Liver (tissue), 9 donors: ENCODE measurements around the gene SMIM44. TPM values are rescaled to one million over a fixed set of nuclear protein-coding genes. Genes with fewer than 3 reads are reported as not detected.
"Not testable (repeated sequence)": the region's sequence is repeated elsewhere in the genome, so short reads cannot be mapped to it uniquely, and the experiment has no call there.

Source experiments
- DNase-seq: peaks from one replicate; pipeline ENCODE4 v3.0.0-alpha.2; 2017; ENCODE audit warnings: low spot score
- H3K27ac ChIP-seq, 2 donors: one replicate each; pipeline ENCODE4 v1.7.0; 2013; ENCODE audit warnings: inconsistent platforms in 2 of 2, low read length in 2 of 2, control low read depth in 1 of 2, low read depth in 1 of 2, mild to moderate bottlenecking in 1 of 2
- H3K27me3 ChIP-seq, 4 donors: one replicate each; pipeline versions ENCODE4 v1.6.1 to v1.7.0; 2013; ENCODE audit warnings: low read length in 3 of 4, inconsistent platforms in 1 of 4, mild to moderate bottlenecking in 1 of 4, moderate library complexity in 1 of 4; ENCODE audit not compliant: control insufficient read depth in 4 of 4, insufficient read depth in 4 of 4
- H3K36me3 ChIP-seq, 4 donors: one replicate each; pipeline versions ENCODE4 v1.6.1 to v1.7.0; 2013; ENCODE audit warnings: low read length in 3 of 4, mild to moderate bottlenecking in 3 of 4, low read depth in 1 of 4, moderate library complexity in 1 of 4; ENCODE audit not compliant: control insufficient read depth in 4 of 4, insufficient read depth in 3 of 4
- H3K4me1 ChIP-seq, 4 donors: one replicate each; pipeline versions ENCODE4 v1.6.1 to v1.7.0; 2013; ENCODE audit warnings: low read length in 3 of 4, mild to moderate bottlenecking in 3 of 4, moderate library complexity in 1 of 4; ENCODE audit not compliant: control insufficient read depth in 4 of 4, insufficient read depth in 4 of 4
- H3K4me3 ChIP-seq, 3 donors: one replicate each; pipeline versions ENCODE4 v1.6.1 to v1.7.0; 2013; ENCODE audit warnings: low read length in 3 of 3, control low read depth in 1 of 3, low read depth in 1 of 3, mild to moderate bottlenecking in 1 of 3
- H3K9ac ChIP-seq, 2 donors: one replicate each; pipeline ENCODE4 v1.7.0; 2013; ENCODE audit warnings: low read length in 2 of 2, mild to moderate bottlenecking in 2 of 2, moderate library complexity in 2 of 2, control low read depth in 1 of 2, low read depth in 1 of 2
- H3K9me3 ChIP-seq, 4 donors: one replicate each; pipeline versions ENCODE4 v1.6.1 to v1.7.0; 2013; ENCODE audit warnings: low read length in 3 of 4; ENCODE audit not compliant: control insufficient read depth in 4 of 4
- CTCF ChIP-seq: fragments of 150-350 bp; IDR thresholded peaks from 2 replicates; pipeline ENCODE4 v1.5.1; 2017; ENCODE audit warnings: improper control_type of control experiment, low read depth, low read length; ENCODE audit not compliant: missing input control
- EGR1 ChIP-seq, 2 donors: IDR thresholded peaks; 2 replicates each; pipeline ENCODE4 v1.6.1; 2016 to 2018; ENCODE audit warnings: antibody characterized with exemption in 2 of 2, low read depth in 2 of 2
- FOXA1 ChIP-seq: IDR thresholded peaks from 2 replicates; pipeline ENCODE4 v1.6.1; 2016; ENCODE audit warnings: antibody characterized with exemption
- FOXA2 ChIP-seq: IDR thresholded peaks from 2 replicates; pipeline ENCODE4 v1.6.1; 2016; ENCODE audit warnings: antibody characterized with exemption
- GABPA ChIP-seq, 2 donors: IDR thresholded peaks in 1 of 2; conservative IDR thresholded peaks in 1 of 2; 2 replicates each; pipeline ENCODE4 v1.6.1; 2016; ENCODE audit warnings: antibody characterized with exemption in 2 of 2, mild to moderate bottlenecking in 1 of 2, moderate library complexity in 1 of 2
- HNF4A ChIP-seq, 2 donors: conservative IDR thresholded peaks; 2 replicates each; pipeline ENCODE4 v1.6.1; 2016; ENCODE audit warnings: antibody characterized with exemption in 2 of 2, mild to moderate bottlenecking in 2 of 2
- HNF4G ChIP-seq: IDR thresholded peaks from 2 replicates; pipeline ENCODE4 v1.6.1; 2016; ENCODE audit warnings: antibody characterized with exemption
- JUND ChIP-seq, 2 donors: IDR thresholded peaks; 2 replicates each; pipeline ENCODE4 v1.6.1; 2016; ENCODE audit warnings: antibody characterized with exemption in 2 of 2
- NR2F2 ChIP-seq: IDR thresholded peaks from 2 replicates; pipeline ENCODE4 v1.6.1; 2016; ENCODE audit warnings: antibody characterized with exemption
- RAD21 ChIP-seq, 2 donors: IDR thresholded peaks; 2 replicates each; pipeline ENCODE4 v1.6.1; 2016; ENCODE audit warnings: antibody characterized with exemption in 2 of 2, mild to moderate bottlenecking in 2 of 2
- REST ChIP-seq: IDR thresholded peaks from 2 replicates; pipeline ENCODE4 v1.6.1; 2016; ENCODE audit warnings: antibody characterized with exemption, mild to moderate bottlenecking
- TAF1 ChIP-seq: conservative IDR thresholded peaks from 2 replicates; pipeline ENCODE4 v1.6.1; 2016; ENCODE audit warnings: antibody characterized with exemption, mild to moderate bottlenecking
- YY1 ChIP-seq: IDR thresholded peaks from 2 replicates; pipeline ENCODE4 v1.6.1; 2016; ENCODE audit warnings: antibody characterized with exemption, mild to moderate bottlenecking
- WGBS: extraction: QIAGEN DNeasy Blood & Tissue Kit; methylation state at CpG from one replicate; pipeline ENCODE4 v1.1.7; 2013; 5-methylcytosine and 5-hydroxymethylcytosine counted together
- polyA plus RNA-seq, 2 donors: library from polyadenylated mRNA; stranded (reverse) in 1 of 2; unstranded in 1 of 2; fragments of 200-250 nt in 1 of 2; fragments of >200 nt in 1 of 2; fragmentation: Nextera tagmentation in 1 of 2; extraction: Ambion mirVana in 1 of 2; gene quantifications; one replicate each; pipeline versions ENCODE4 v1.2.1 to v1.2.3, GENCODE V29; 2013 to 2015
- total RNA-seq, 2 donors: library from RNA; depleted of rRNA; stranded (reverse); fragments of >200 nt; gene quantifications; one replicate each; pipeline ENCODE4 v1.2.3, GENCODE V29; 2014
- TF ChIP-seq, protein P1 (sequence below): IDR thresholded peaks from 2 replicates; pipeline ENCODE4 v1.6.1; 2016; ENCODE audit warnings: antibody characterized with exemption
- TF ChIP-seq, protein P2 (sequence below): IDR thresholded peaks from 2 replicates; pipeline ENCODE4 v1.6.1; 2016; ENCODE audit warnings: antibody characterized with exemption
- TF ChIP-seq, protein P3 (sequence below): IDR thresholded peaks from 2 replicates; pipeline ENCODE4 v1.6.1; 2016; ENCODE audit warnings: antibody characterized with exemption
- donor health status: healthy.
- donor health status: healthy.
- donor health status: healthy.
- donor health status: healthy.
- donor health status: healthy.

The SMIM44 gene
- total and polyA plus RNA-seq, 4 donors, result not detected

DNA sequence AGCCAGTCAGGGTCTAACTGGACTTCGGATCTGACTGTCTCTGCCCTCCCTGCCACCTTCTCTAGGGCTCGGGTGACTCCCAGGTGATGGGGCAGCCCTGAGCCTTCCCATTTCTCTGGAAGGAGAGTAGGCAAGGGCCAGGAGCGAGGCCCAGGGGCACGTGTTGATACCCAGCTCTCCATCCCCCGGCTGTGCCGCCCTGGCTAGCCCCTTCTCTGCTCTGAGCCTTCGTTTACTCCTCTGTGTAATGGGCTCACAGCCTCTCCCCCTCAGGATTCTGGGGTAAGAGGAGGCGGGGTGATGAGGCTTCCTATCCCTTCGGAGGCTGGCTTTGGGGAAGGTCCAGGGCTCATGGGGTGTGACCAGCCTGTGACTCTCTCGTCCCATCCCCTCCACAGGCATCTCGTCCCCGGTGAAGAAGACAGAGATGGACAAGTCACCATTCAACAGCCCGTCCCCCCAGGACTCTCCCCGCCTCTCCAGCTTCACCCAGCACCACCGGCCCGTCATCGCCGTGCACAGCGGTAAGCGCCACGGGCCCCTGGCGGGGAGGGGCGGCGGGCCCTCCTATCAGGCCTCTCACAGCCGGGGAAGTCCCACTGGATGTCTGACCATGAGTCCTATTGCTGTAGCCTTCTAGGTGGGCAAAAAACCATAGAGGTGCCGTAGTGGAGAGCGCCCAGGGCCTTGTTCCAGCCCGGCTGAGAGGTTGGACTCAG lies 34.5 kb downstream of the SMIM44 start:
- Histone ChIP-seq H3K27ac (no peak overlapping the region), H3K9me3 (no peaks in the 10 kb centered on the region), H3K27me3 (no peaks in the 10 kb centered on the region), H3K36me3 (peaks cover 29 to 60% (median 42%) of the 10 kb centered on the region in 4 donors), H3K4me3 (no peak overlapping the region), H3K9ac (no peak overlapping the region), H3K4me1 (peaks cover 0 to 17% (median 6%) of the 10 kb centered on the region in 4 donors)
- WGBS, result 95% methylated on average over 28 of the region's 28 CpGs
- TF ChIP-seq REST (no peak), TAF1 (no peak), FOXA1 (no peak), YY1 (no peak), RAD21 (IDR thresholded peaks at IDR 0.05) (no peak), FOXA2 (no peak), GABPA (IDR thresholded peaks at IDR 0.05 in 1 of 2, conservative IDR thresholded peaks at IDR 0.05 in 1 of 2) (no peak), NR2F2 (no peak), HNF4A (conservative IDR thresholded peaks at IDR 0.05) (no peak), HNF4G (no peak)
- TF ChIP-seq, protein P1, sequence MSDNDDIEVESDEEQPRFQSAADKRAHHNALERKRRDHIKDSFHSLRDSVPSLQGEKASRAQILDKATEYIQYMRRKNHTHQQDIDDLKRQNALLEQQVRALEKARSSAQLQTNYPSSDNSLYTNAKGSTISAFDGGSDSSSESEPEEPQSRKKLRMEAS, result no peak
- DNase-seq, result no peak

DNA sequence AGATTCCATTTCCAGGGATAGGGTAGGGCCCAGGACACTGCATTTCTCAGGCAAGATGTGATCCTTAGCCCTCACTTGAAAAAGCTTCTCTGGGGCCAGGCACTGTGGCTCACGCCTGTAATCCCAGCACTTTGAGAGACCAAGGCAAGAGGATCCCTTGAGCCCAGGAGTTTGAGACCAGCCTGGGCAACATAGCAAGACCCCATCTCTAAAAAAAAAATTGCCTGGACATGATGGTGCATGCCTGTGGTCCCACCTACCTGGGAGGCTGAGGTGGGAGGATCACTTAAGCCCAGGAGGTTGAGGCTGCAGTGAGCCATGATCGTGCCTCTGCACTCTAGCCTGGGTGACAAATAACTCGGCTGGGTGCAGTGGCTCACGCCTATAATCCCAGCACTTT lies 36.6 kb downstream of the SMIM44 start:
- H3K9me3 ChIP-seq, H3K27ac ChIP-seq, DNase-seq, H3K9ac ChIP-seq, H3K27me3 ChIP-seq, H3K4me3 ChIP-seq: not testable (repeated sequence)
- Histone ChIP-seq H3K36me3 (peaks cover 24 to 49% (median 32%) of the 10 kb centered on the region in 4 donors), H3K4me1 (peaks cover 0 to 20% (median 6%) of the 10 kb centered on the region in 4 donors)
- over 99% methylated on average over 4 of the region's 4 CpGs for WGBS

DNA sequence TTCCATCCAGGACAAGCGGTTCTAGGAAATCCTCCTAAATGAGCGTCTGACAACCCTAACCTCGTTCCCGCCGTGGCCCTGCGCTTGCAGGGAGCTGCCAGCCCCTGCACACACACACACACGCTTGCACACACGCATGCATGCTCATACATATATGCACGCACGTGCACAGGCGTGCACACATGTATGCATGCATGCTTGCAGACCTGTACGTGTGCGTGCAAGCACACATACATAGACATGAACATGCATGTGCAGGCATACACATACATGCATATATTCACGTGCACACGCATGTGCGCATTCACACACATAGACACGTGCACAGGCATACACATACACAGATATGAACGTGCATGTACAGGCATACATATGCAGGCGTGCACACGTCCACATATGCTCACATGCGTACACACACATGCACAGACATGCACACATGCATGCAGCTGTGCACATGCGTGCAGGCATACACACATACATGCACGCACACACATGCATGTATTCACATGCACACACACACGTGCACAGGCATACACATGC lies 38.5 kb downstream of the SMIM44 start:
- peaks cover 24 to 48% (median 35%) of the 10 kb centered on the region in 4 donors for H3K36me3 ChIP-seq
- no peak overlapping the region for H3K27ac ChIP-seq
- H3K9me3 ChIP-seq, result no peaks in the 10 kb centered on the region
- H3K4me1 ChIP-seq, result peaks cover 0 to 17% (median 2%) of the 10 kb centered on the region in 4 donors
- H3K9ac ChIP-seq, result no peak overlapping the region
- no peak for DNase-seq
- H3K27me3 ChIP-seq, result no peaks in the 10 kb centered on the region
- no peak overlapping the region for H3K4me3 ChIP-seq
- 79% methylated on average over 24 of the region's 24 CpGs for WGBS
- TF ChIP-seq HNF4A (conservative IDR thresholded peaks at IDR 0.05) (no peak), HNF4G (no peak), EGR1 (IDR thresholded peaks at IDR 0.05; ENCODE audit: low read depth in 2 of 2) (no peak), CTCF (no peak), FOXA2 (no peak), RAD21 (IDR thresholded peaks at IDR 0.05) (no peak), JUND (IDR thresholded peaks at IDR 0.05) (no peak), NR2F2 (no peak), TAF1 (no peak), YY1 (no peak), GABPA (IDR thresholded peaks at IDR 0.05 in 1 of 2, conservative IDR thresholded peaks at IDR 0.05 in 1 of 2) (no peak)
- TF ChIP-seq, protein P2, sequence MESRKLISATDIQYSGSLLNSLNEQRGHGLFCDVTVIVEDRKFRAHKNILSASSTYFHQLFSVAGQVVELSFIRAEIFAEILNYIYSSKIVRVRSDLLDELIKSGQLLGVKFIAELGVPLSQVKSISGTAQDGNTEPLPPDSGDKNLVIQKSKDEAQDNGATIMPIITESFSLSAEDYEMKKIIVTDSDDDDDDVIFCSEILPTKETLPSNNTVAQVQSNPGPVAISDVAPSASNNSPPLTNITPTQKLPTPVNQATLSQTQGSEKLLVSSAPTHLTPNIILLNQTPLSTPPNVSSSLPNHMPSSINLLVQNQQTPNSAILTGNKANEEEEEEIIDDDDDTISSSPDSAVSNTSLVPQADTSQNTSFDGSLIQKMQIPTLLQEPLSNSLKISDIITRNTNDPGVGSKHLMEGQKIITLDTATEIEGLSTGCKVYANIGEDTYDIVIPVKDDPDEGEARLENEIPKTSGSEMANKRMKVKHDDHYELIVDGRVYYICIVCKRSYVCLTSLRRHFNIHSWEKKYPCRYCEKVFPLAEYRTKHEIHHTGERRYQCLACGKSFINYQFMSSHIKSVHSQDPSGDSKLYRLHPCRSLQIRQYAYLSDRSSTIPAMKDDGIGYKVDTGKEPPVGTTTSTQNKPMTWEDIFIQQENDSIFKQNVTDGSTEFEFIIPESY, result no peak
- TF ChIP-seq, protein P3, sequence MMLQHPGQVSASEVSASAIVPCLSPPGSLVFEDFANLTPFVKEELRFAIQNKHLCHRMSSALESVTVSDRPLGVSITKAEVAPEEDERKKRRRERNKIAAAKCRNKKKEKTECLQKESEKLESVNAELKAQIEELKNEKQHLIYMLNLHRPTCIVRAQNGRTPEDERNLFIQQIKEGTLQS, result no peak
- TF ChIP-seq, protein P1, result no peak
